ENCODE data around the gene CNNM3.

The CNNM3 gene

GRCh38 chr2:96831679-96832078, 15.6 kb downstream of the CNNM3 start (continued):
- TF ChIP-seq REST (tag by site-specific recombination; IDR thresholded peaks at IDR 0.05) = peak; percentile 94

GRCh38 chr2:96832408-96832753, 16.3 kb downstream of the CNNM3 start:
- no peak overlapping the region for H3K4me3 ChIP-seq (ENCODE audit: low read depth, low read length)
- peak overlapping the region; percentile 46; the same call in 1 of the 2 replicates for H3K27ac ChIP-seq (ENCODE audit: extremely low read depth, low read depth, low read length)
- ChIA-PET CTCF (interaction anchor here (1.7 kb wide), 1 partner anchor 24 kb away, joined by 3 read pairs; no protein-coding TSS in a partner anchor), POLR2A (interaction anchor here (1.0 to 2.1 kb wide), 3 partner anchors 8 to 16 kb away, joined by 4 to 6 read pairs (median 4); partner anchors contain the start of gene CNNM3)
- H3K9me3 ChIP-seq (ENCODE audit: control insufficient read depth, insufficient read depth, low read depth, low read length) = no peaks in the 10 kb centered on the region
- H3K4me1 ChIP-seq (ENCODE audit: control insufficient read depth, insufficient read depth, low read length) = peaks cover 4% of the 10 kb centered on the region; the same call in 1 of the 2 replicates
- TF ChIP-seq ZNF211 (tag by site-specific recombination; IDR thresholded peaks at IDR 0.05; ENCODE audit: low read depth) (no peak), ZNF530 (tag by site-specific recombination; IDR thresholded peaks at IDR 0.05; ENCODE audit: low read depth) (no peak), GFI1B (tag by site-specific recombination; IDR thresholded peaks at IDR 0.05) (no peak), KLF16 (tag by site-specific recombination; IDR thresholded peaks at IDR 0.05) (no peak), ZFP41 (tag by site-specific recombination; IDR thresholded peaks at IDR 0.05; ENCODE audit: borderline replicate concordance) (no peak), ZNF76 (tag by site-specific recombination; IDR thresholded peaks at IDR 0.05; ENCODE audit: borderline replicate concordance, low read depth) (no peak), ZNF398 (tag by site-specific recombination; IDR thresholded peaks at IDR 0.05) (no peak), KLF1 (tag by site-specific recombination; IDR thresholded peaks at IDR 0.05) (no peak), GLIS1 (tag by site-specific recombination; IDR thresholded peaks at IDR 0.05) (no peak), BCL11B (tag by site-specific recombination; IDR thresholded peaks at IDR 0.05; ENCODE audit: low read depth) (no peak), ZNF629 (tag by site-specific recombination; IDR thresholded peaks at IDR 0.05) (no peak), EGR2 (tag by site-specific recombination; IDR thresholded peaks at IDR 0.05; ENCODE audit: low read depth) (no peak), BCL6B (tag by site-specific recombination; IDR thresholded peaks at IDR 0.05) (no peak)
- peaks cover 26 to 78% of the 10 kb centered on the region in 2 experiments for H3K36me3 ChIP-seq (ENCODE audit: control insufficient read depth in 2 of 2, insufficient read depth in 1 of 2, low read length in 2 of 2)

GRCh38 chr2:96832754-96833507, 16.9 kb downstream of the CNNM3 start:
- Histone ChIP-seq H3K36me3 (ENCODE audit: control insufficient read depth in 2 of 2, insufficient read depth in 1 of 2, low read length in 2 of 2) (peaks cover 26 to 78% of the 10 kb centered on the region in 2 experiments), H3K4me3 (ENCODE audit: low read depth, low read length) (no peak overlapping the region), H3K9me3 (ENCODE audit: control insufficient read depth, insufficient read depth, low read depth, low read length) (no peaks in the 10 kb centered on the region), H3K4me1 (ENCODE audit: control insufficient read depth, insufficient read depth, low read length) (peaks cover 4% of the 10 kb centered on the region; the same call in 1 of the 2 replicates), H3K27ac (ENCODE audit: extremely low read depth, low read depth, low read length) (peak overlapping the region; percentile 46; the same call in 1 of the 2 replicates)
- CTCF ChIA-PET = interaction anchor here (0.6 to 1.7 kb wide), 4 partner anchors 24 to 824 kb away, joined by 3 to 4 read pairs (median 3); no protein-coding TSS in a partner anchor
- POLR2A ChIA-PET = interaction anchor here (1.0 to 2.1 kb wide), 3 partner anchors 9 to 17 kb away, joined by 4 to 6 read pairs (median 4); partner anchors contain the start of gene CNNM3
- TF ChIP-seq YY2 (tag by site-specific recombination; IDR thresholded peaks at IDR 0.05) (no peak), SCRT2 (tag by site-specific recombination; IDR thresholded peaks at IDR 0.05) (peak; percentile 92), SETDB1 (IDR thresholded peaks at IDR 0.05; ENCODE audit: insufficient read length, low read length) (no peak), SCRT1 (tag by site-specific recombination; IDR thresholded peaks at IDR 0.05; ENCODE audit: borderline replicate concordance) (0 out of 2 replicates have a peak, but pooled peaks have one; percentile 30), ZIC2 (tag by site-specific recombination; IDR thresholded peaks at IDR 0.05) (peak; percentile 77), GLIS1 (tag by site-specific recombination; IDR thresholded peaks at IDR 0.05) (peak; percentile 56), WT1 (tag by site-specific recombination; IDR thresholded peaks at IDR 0.05) (no peak), ZNF558 (tag by site-specific recombination; IDR thresholded peaks at IDR 0.05) (no peak)
- TF ChIP-seq, protein P1, sequence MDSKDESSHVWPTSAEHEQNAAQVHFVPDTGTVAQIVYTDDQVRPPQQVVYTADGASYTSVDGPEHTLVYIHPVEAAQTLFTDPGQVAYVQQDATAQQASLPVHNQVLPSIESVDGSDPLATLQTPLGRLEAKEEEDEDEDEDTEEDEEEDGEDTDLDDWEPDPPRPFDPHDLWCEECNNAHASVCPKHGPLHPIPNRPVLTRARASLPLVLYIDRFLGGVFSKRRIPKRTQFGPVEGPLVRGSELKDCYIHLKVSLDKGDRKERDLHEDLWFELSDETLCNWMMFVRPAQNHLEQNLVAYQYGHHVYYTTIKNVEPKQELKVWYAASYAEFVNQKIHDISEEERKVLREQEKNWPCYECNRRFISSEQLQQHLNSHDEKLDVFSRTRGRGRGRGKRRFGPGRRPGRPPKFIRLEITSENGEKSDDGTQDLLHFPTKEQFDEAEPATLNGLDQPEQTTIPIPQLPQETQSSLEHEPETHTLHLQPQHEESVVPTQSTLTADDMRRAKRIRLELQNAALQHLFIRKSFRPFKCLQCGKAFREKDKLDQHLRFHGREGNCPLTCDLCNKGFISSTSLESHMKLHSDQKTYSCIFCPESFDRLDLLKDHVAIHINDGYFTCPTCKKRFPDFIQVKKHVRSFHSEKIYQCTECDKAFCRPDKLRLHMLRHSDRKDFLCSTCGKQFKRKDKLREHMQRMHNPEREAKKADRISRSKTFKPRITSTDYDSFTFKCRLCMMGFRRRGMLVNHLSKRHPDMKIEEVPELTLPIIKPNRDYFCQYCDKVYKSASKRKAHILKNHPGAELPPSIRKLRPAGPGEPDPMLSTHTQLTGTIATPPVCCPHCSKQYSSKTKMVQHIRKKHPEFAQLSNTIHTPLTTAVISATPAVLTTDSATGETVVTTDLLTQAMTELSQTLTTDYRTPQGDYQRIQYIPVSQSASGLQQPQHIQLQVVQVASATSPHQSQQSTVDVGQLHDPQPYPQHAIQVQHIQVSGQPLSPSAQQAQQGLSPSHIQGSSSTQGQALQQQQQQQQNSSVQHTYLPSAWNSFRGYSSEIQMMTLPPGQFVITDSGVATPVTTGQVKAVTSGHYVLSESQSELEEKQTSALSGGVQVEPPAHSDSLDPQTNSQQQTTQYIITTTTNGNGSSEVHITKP (tag by site-specific recombination; IDR thresholded peaks at IDR 0.05) = 0 out of 2 replicates have a peak, but pooled peaks have one; percentile 13
